HEK293 (cell line): ENCODE results near the gene MYO9B.

ENCODE experiments used
- GLIS1 ChIP-seq: fragments of 450-650 bp; formaldehyde crosslinking; IDR thresholded peaks from 2 replicates; pipeline ENCODE4 v1.5.1; 2016; ENCODE audit warnings: missing biosample characterization, missing genetic modification characterization
- ZNF10 ChIP-seq: fragments of 450-650 bp; formaldehyde crosslinking; IDR thresholded peaks from 2 replicates; pipeline ENCODE4 v1.5.1; 2017; ENCODE audit warnings: missing biosample characterization, missing genetic modification characterization
- ZNF132 ChIP-seq: fragments of 450-650 bp; formaldehyde crosslinking; IDR thresholded peaks from 2 replicates; pipeline ENCODE4 v1.5.1; 2017; ENCODE audit warnings: missing biosample characterization, missing genetic modification characterization, borderline replicate concordance
- ZNF16 ChIP-seq: fragments of 450-650 bp; formaldehyde crosslinking; IDR thresholded peaks from 2 replicates; pipeline ENCODE4 v1.5.1; 2016; ENCODE audit warnings: low read depth, missing biosample characterization, missing genetic modification characterization
- ZNF202 ChIP-seq: fragments of 450-650 bp; formaldehyde crosslinking; IDR thresholded peaks from 2 replicates; pipeline ENCODE4 v1.5.1; 2016; ENCODE audit warnings: missing biosample characterization, missing genetic modification characterization, borderline replicate concordance
- ZNF211 ChIP-seq: fragments of 450-650 bp; formaldehyde crosslinking; IDR thresholded peaks from 2 replicates; pipeline ENCODE4 v1.5.1; 2016; ENCODE audit warnings: low read depth, missing biosample characterization, missing genetic modification characterization
- ZNF354C ChIP-seq: fragments of 450-650 bp; formaldehyde crosslinking; IDR thresholded peaks from 2 replicates; pipeline ENCODE4 v1.5.1; 2016; ENCODE audit warnings: missing biosample characterization, missing genetic modification characterization, low read depth, borderline replicate concordance
- ZNF416 ChIP-seq: fragments of 450-650 bp; formaldehyde crosslinking; IDR thresholded peaks from 2 replicates; pipeline ENCODE4 v1.5.1; 2016; ENCODE audit warnings: missing biosample characterization, missing genetic modification characterization
- ZNF433 ChIP-seq: fragments of 450-650 bp; formaldehyde crosslinking; IDR thresholded peaks from 2 replicates; pipeline ENCODE4 v1.5.1; 2016; ENCODE audit warnings: missing biosample characterization, missing genetic modification characterization, low read depth
- ZNF521 ChIP-seq: fragments of 450-650 bp; formaldehyde crosslinking; IDR thresholded peaks from 2 replicates; pipeline ENCODE4 v1.5.1; 2017; ENCODE audit warnings: missing biosample characterization, mild to moderate bottlenecking, missing genetic modification characterization
- ZNF610 ChIP-seq: fragments of 450-650 bp; formaldehyde crosslinking; IDR thresholded peaks from 2 replicates; pipeline ENCODE4 v1.5.1; 2016; ENCODE audit warnings: missing biosample characterization, missing genetic modification characterization, borderline replicate concordance
- ZNF626 ChIP-seq: fragments of 450-650 bp; sonication (Bioruptor Pico); formaldehyde crosslinking; IDR thresholded peaks from 2 replicates; pipeline ENCODE4 v1.5.1; 2018; ENCODE audit warnings: missing biosample characterization, missing genetic modification characterization, inconsistent platforms
- ZNF76 ChIP-seq: fragments of 450-650 bp; formaldehyde crosslinking; IDR thresholded peaks from 2 replicates; pipeline ENCODE4; 2016; ENCODE audit warnings: low read depth, missing biosample characterization, missing genetic modification characterization, borderline replicate concordance
- ZNF768 ChIP-seq: fragments of 450-650 bp; formaldehyde crosslinking; IDR thresholded peaks from 2 replicates; pipeline ENCODE4 v1.5.1; 2018; ENCODE audit warnings: missing biosample characterization, mild to moderate bottlenecking, missing genetic modification characterization
- TF ChIP-seq, protein P1 (sequence below): fragments of 450-650 bp; formaldehyde crosslinking; IDR thresholded peaks from 2 replicates; pipeline ENCODE4 v1.5.1; 2016; ENCODE audit warnings: missing biosample characterization, missing genetic modification characterization
- TF ChIP-seq, protein P2 (sequence below): fragments of 450-650 bp; formaldehyde crosslinking; IDR thresholded peaks from 2 replicates; pipeline ENCODE4 v1.5.1; 2016; ENCODE audit warnings: missing biosample characterization, missing genetic modification characterization
- TF ChIP-seq, protein P3 (sequence below): fragments of 450-650 bp; formaldehyde crosslinking; IDR thresholded peaks from 2 replicates; pipeline ENCODE4 v1.5.1; 2016; ENCODE audit warnings: missing biosample characterization, missing genetic modification characterization, borderline replicate concordance
- TF ChIP-seq, protein P4 (sequence below): fragments of 450-650 bp; formaldehyde crosslinking; IDR thresholded peaks from 2 replicates; pipeline ENCODE4 v1.5.1; 2016; ENCODE audit warnings: missing biosample characterization, missing genetic modification characterization
- TF ChIP-seq, protein P5 (sequence below): fragments of 450-650 bp; formaldehyde crosslinking; IDR thresholded peaks from 2 replicates; pipeline ENCODE4 v1.5.1; 2016; ENCODE audit warnings: missing biosample characterization, missing genetic modification characterization, borderline replicate concordance
- TF ChIP-seq, protein P6 (sequence below): fragments of 450-650 bp; formaldehyde crosslinking; IDR thresholded peaks from 2 replicates; pipeline ENCODE4 v1.5.1; 2016; ENCODE audit warnings: missing biosample characterization, missing genetic modification characterization
- TF ChIP-seq, protein P7 (sequence below): fragments of 450-650 bp; formaldehyde crosslinking; IDR thresholded peaks from 2 replicates; pipeline ENCODE4 v1.5.1; 2016; ENCODE audit warnings: missing biosample characterization, missing genetic modification characterization

Gene MYO9B

DNA sequence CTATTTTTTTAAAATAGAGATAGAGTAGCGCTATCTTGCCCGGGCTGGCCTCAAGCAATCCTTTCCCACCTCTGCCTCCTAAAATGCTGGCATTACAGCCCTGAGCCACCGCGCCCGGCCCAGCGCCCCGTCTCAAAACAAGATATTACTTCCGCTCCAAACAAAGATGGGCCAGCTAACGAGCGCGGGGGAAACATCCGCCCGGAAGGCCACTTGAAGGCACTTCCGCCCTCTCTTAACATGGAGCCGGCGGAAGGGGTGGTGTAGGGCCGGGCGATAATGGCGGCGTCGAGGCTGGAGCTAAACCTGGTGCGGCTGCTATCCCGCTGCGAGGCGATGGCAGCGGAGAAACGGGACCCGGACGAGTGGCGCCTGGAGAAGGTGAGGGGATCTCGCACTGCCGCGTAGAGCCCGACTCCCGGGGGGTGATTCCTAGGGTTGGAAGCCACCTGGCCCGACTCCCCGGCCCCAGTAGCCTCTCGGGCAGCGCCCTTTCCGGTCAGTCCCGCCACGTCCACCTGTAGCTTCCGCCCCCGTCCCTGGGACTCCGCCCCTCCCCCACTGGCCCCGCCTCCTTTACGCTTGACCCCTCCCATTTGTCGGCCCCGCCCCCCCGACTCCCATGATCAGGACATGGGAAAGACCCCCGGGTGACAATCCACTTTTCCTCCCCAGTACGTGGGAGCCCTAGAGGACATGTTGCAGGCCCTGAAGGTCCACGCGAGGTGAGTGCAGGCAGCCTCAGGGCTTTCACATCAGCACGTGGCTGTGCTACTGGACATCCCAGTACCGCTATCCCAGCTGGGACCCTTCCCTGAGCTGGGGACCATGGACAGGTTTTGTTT lies 139.8 kb downstream of the MYO9B start, which contains the start of gene USE1 (continued):
- TF ChIP-seq, protein P1, sequence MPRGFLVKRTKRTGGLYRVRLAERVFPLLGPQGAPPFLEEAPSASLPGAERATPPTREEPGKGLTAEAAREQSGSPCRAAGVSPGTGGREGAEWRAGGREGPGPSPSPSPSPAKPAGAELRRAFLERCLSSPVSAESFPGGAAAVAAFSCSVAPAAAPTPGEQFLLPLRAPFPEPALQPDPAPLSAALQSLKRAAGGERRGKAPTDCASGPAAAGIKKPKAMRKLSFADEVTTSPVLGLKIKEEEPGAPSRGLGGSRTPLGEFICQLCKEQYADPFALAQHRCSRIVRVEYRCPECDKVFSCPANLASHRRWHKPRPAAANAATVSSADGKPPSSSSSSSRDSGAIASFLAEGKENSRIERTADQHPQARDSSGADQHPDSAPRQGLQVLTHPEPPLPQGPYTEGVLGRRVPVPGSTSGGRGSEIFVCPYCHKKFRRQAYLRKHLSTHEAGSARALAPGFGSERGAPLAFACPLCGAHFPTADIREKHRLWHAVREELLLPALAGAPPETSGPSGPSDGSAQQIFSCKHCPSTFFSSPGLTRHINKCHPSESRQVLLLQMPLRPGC (tag by site-specific recombination): peak; percentile 62; the same call in 1 of the 2 replicates
- peak; percentile 60 for TF ChIP-seq GLIS1 (tag by site-specific recombination)
- no peak for TF ChIP-seq ZNF211 (tag by site-specific recombination)
- TF ChIP-seq, protein P2, sequence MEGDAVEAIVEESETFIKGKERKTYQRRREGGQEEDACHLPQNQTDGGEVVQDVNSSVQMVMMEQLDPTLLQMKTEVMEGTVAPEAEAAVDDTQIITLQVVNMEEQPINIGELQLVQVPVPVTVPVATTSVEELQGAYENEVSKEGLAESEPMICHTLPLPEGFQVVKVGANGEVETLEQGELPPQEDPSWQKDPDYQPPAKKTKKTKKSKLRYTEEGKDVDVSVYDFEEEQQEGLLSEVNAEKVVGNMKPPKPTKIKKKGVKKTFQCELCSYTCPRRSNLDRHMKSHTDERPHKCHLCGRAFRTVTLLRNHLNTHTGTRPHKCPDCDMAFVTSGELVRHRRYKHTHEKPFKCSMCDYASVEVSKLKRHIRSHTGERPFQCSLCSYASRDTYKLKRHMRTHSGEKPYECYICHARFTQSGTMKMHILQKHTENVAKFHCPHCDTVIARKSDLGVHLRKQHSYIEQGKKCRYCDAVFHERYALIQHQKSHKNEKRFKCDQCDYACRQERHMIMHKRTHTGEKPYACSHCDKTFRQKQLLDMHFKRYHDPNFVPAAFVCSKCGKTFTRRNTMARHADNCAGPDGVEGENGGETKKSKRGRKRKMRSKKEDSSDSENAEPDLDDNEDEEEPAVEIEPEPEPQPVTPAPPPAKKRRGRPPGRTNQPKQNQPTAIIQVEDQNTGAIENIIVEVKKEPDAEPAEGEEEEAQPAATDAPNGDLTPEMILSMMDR (tag by site-specific recombination): peak; percentile 16; the same call in 1 of the 2 replicates
- no peak for TF ChIP-seq ZNF416 (tag by site-specific recombination)
- TF ChIP-seq ZNF768 (tag by site-specific recombination): no peak
- TF ChIP-seq ZNF16 (tag by site-specific recombination): no peak
- TF ChIP-seq ZNF626 (tag by site-specific recombination): no peak
- TF ChIP-seq, protein P3, sequence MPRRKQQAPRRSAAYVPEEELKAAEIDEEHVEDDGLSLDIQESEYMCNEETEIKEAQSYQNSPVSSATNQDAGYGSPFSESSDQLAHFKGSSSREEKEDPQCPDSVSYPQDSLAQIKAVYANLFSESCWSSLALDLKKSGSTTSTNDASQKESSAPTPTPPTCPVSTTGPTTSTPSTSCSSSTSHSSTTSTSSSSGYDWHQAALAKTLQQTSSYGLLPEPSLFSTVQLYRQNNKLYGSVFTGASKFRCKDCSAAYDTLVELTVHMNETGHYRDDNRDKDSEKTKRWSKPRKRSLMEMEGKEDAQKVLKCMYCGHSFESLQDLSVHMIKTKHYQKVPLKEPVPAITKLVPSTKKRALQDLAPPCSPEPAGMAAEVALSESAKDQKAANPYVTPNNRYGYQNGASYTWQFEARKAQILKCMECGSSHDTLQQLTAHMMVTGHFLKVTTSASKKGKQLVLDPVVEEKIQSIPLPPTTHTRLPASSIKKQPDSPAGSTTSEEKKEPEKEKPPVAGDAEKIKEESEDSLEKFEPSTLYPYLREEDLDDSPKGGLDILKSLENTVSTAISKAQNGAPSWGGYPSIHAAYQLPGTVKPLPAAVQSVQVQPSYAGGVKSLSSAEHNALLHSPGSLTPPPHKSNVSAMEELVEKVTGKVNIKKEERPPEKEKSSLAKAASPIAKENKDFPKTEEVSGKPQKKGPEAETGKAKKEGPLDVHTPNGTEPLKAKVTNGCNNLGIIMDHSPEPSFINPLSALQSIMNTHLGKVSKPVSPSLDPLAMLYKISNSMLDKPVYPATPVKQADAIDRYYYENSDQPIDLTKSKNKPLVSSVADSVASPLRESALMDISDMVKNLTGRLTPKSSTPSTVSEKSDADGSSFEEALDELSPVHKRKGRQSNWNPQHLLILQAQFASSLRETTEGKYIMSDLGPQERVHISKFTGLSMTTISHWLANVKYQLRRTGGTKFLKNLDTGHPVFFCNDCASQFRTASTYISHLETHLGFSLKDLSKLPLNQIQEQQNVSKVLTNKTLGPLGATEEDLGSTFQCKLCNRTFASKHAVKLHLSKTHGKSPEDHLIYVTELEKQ (tag by site-specific recombination): 0 out of 2 replicates have a peak, but pooled peaks have one; percentile 34
- TF ChIP-seq, protein P4, sequence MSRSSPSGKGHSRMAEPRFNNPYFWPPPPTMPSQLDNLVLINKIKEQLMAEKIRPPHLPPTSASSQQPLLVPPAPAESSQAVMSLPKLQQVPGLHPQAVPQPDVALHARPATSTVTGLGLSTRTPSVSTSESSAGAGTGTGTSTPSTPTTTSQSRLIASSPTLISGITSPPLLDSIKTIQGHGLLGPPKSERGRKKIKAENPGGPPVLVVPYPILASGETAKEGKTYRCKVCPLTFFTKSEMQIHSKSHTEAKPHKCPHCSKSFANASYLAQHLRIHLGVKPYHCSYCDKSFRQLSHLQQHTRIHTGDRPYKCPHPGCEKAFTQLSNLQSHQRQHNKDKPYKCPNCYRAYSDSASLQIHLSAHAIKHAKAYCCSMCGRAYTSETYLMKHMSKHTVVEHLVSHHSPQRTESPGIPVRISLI (tag by site-specific recombination): no peak
- TF ChIP-seq ZNF354C: no peak
- TF ChIP-seq ZNF610 (tag by site-specific recombination): peak; percentile 86; the same call in 1 of the 2 replicates
- no peak for TF ChIP-seq ZNF10
- TF ChIP-seq ZNF202: no peak
- TF ChIP-seq ZNF76: peak; percentile 93
- TF ChIP-seq, protein P5, sequence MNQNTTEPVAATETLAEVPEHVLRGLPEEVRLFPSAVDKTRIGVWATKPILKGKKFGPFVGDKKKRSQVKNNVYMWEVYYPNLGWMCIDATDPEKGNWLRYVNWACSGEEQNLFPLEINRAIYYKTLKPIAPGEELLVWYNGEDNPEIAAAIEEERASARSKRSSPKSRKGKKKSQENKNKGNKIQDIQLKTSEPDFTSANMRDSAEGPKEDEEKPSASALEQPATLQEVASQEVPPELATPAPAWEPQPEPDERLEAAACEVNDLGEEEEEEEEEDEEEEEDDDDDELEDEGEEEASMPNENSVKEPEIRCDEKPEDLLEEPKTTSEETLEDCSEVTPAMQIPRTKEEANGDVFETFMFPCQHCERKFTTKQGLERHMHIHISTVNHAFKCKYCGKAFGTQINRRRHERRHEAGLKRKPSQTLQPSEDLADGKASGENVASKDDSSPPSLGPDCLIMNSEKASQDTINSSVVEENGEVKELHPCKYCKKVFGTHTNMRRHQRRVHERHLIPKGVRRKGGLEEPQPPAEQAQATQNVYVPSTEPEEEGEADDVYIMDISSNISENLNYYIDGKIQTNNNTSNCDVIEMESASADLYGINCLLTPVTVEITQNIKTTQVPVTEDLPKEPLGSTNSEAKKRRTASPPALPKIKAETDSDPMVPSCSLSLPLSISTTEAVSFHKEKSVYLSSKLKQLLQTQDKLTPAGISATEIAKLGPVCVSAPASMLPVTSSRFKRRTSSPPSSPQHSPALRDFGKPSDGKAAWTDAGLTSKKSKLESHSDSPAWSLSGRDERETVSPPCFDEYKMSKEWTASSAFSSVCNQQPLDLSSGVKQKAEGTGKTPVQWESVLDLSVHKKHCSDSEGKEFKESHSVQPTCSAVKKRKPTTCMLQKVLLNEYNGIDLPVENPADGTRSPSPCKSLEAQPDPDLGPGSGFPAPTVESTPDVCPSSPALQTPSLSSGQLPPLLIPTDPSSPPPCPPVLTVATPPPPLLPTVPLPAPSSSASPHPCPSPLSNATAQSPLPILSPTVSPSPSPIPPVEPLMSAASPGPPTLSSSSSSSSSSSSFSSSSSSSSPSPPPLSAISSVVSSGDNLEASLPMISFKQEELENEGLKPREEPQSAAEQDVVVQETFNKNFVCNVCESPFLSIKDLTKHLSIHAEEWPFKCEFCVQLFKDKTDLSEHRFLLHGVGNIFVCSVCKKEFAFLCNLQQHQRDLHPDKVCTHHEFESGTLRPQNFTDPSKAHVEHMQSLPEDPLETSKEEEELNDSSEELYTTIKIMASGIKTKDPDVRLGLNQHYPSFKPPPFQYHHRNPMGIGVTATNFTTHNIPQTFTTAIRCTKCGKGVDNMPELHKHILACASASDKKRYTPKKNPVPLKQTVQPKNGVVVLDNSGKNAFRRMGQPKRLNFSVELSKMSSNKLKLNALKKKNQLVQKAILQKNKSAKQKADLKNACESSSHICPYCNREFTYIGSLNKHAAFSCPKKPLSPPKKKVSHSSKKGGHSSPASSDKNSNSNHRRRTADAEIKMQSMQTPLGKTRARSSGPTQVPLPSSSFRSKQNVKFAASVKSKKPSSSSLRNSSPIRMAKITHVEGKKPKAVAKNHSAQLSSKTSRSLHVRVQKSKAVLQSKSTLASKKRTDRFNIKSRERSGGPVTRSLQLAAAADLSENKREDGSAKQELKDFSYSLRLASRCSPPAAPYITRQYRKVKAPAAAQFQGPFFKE (tag by site-specific recombination): no peak
- TF ChIP-seq, protein P6, sequence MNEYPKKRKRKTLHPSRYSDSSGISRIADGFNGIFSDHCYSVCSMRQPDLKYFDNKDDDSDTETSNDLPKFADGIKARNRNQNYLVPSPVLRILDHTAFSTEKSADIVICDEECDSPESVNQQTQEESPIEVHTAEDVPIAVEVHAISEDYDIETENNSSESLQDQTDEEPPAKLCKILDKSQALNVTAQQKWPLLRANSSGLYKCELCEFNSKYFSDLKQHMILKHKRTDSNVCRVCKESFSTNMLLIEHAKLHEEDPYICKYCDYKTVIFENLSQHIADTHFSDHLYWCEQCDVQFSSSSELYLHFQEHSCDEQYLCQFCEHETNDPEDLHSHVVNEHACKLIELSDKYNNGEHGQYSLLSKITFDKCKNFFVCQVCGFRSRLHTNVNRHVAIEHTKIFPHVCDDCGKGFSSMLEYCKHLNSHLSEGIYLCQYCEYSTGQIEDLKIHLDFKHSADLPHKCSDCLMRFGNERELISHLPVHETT: peak; percentile 88; the same call in 1 of the 2 replicates
- no peak for TF ChIP-seq ZNF433 (tag by site-specific recombination)
- TF ChIP-seq ZNF132: no peak
- TF ChIP-seq ZNF521 (tag by site-specific recombination): no peak
- TF ChIP-seq, protein P7, sequence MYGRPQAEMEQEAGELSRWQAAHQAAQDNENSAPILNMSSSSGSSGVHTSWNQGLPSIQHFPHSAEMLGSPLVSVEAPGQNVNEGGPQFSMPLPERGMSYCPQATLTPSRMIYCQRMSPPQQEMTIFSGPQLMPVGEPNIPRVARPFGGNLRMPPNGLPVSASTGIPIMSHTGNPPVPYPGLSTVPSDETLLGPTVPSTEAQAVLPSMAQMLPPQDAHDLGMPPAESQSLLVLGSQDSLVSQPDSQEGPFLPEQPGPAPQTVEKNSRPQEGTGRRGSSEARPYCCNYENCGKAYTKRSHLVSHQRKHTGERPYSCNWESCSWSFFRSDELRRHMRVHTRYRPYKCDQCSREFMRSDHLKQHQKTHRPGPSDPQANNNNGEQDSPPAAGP (tag by site-specific recombination): peak; percentile 83
